K562 (cell line): ENCODE results near the gene HDAC10. TPM values are rescaled to one million over a fixed set of nuclear protein-coding genes. Genes with fewer than 3 reads are reported as not detected.
A peak's percentile ranks its signal among the peaks of the same experiment; 100 is the strongest.

ENCODE experiments used
- ARID1B ChIP-seq: fragments of 450-650 bp; IDR thresholded peaks from 2 replicates; pipeline ENCODE4 v1.6.1; 2016; ENCODE audit warnings: antibody characterized with exemption, mild to moderate bottlenecking, inconsistent platforms
- ARID4B ChIP-seq: sonication (generic); formaldehyde crosslinking; IDR thresholded peaks from 2 replicates; pipeline ENCODE4 v1.8.0; 2022; ENCODE audit warnings: mild to moderate bottlenecking, missing genetic modification reagents
- BHLHE40 ChIP-seq: IDR thresholded peaks from 2 replicates; pipeline ENCODE4 v1.6.1; 2011; ENCODE audit warnings: low read length, improper control_type of control experiment
- CBX1 ChIP-seq: sonication (generic); IDR thresholded peaks from 2 replicates; pipeline ENCODE4 v1.6.1; 2016; ENCODE audit warnings: antibody characterized with exemption, low read depth, mild to moderate bottlenecking
- CEBPZ ChIP-seq: fragments of 150-350 bp; IDR thresholded peaks from 2 replicates; pipeline ENCODE4 v1.6.1; 2014; ENCODE audit warnings: low read depth, mild to moderate bottlenecking, low read length, borderline replicate concordance
- CTCF ChIP-seq, 3 experiments: IDR thresholded peaks in 2 of 3; conservative IDR thresholded peaks in 1 of 3; 2 replicates each; pipeline ENCODE4 v1.5.1; 2011 to 2012; ENCODE audit warnings: low read length in 3 of 3, mild to moderate bottlenecking in 3 of 3, control low read depth in 2 of 3, improper control_type of control experiment in 1 of 3, inconsistent platforms in 1 of 3, low read depth in 1 of 3, mixed read lengths in 1 of 3, moderate library complexity in 1 of 3; ENCODE audit not compliant: insufficient read depth in 2 of 3
- E2F4 ChIP-seq: sonication (generic); formaldehyde crosslinking; IDR thresholded peaks from 2 replicates; pipeline ENCODE4 v1.8.0; 2022; ENCODE audit warnings: mild to moderate bottlenecking, low read depth, missing genetic modification reagents
- FOXA3 ChIP-seq, 2 experiments: fragments of 450-650 bp in 1 of 2; sonication (generic) in 1 of 2; formaldehyde crosslinking; IDR thresholded peaks in 1 of 2; conservative IDR thresholded peaks in 1 of 2; 2 replicates each; pipeline versions ENCODE4 v1.4.0 to v1.8.0; 2020 to 2022; ENCODE audit warnings: mild to moderate bottlenecking in 2 of 2, missing genetic modification reagents in 1 of 2
- MNT ChIP-seq, 2 experiments: fragments of 450-650 bp; conservative IDR thresholded peaks; 2 replicates each; pipeline ENCODE4 v1.6.1; 2017; ENCODE audit warnings: mild to moderate bottlenecking in 2 of 2, moderate library complexity in 2 of 2
- RBBP5 ChIP-seq: fragments of 200-600 bp; sonication (generic); IDR thresholded peaks from 2 replicates; pipeline ENCODE4 v1.6.1; 2012; ENCODE audit warnings: borderline replicate concordance, mild to moderate bottlenecking, low read length, control low read depth, inconsistent platforms; ENCODE audit not compliant: insufficient read depth, poor library complexity, severe bottlenecking
- SAFB ChIP-seq: fragments of 200-400 bp; formaldehyde crosslinking; IDR thresholded peaks from 2 replicates; pipeline ENCODE4 v1.6.1; 2017; ENCODE audit warnings: low read depth, low read length, borderline replicate concordance
- THRAP3 ChIP-seq: fragments of 450-650 bp; IDR thresholded peaks from 2 replicates; pipeline ENCODE4 v1.6.1; 2016; ENCODE audit warnings: mild to moderate bottlenecking, inconsistent platforms, borderline replicate concordance
- polyA plus RNA-seq, 8 experiments: library from polyadenylated mRNA; depleted of rRNA in 4 of 8; stranded (reverse) in 5 of 8; unstranded in 3 of 8; fragments of >200 nt; fragmentation: Nextera tagmentation in 2 of 8; fragmentation: Illumina TruSeq in 1 of 8; extraction: Ambion mirVana in 2 of 8; extraction: Trizol in 1 of 8; gene quantifications; 2 replicates each; pipeline versions ENCODE4 v1.2.1 to v1.2.3, GENCODE V29; 2011 to 2014; ENCODE audit warnings: inconsistent platforms in 1 of 8, missing spikeins in 1 of 8
- total RNA-seq, 7 experiments: library from RNA; depleted of rRNA in 6 of 7; stranded (reverse); fragments of >200 nt in 6 of 7; fragmentation: Illumina TruSeq in 2 of 7; extraction: Trizol in 2 of 7; gene quantifications; 2 replicates each; pipeline versions ENCODE4 v1.2.1 to v1.2.3, GENCODE V29; 2011 to 2021; ENCODE audit warnings: low replicate concordance in 1 of 7

The HDAC10 gene
- total and polyA plus RNA-seq, 9 of the 15 experiments (the other 6 are each of a cell fraction or from before 2014, with no cell fraction given): 0.10 to 44.2 (median 6.5) TPM

- TF ChIP-seq SAFB (peak; percentile 78), CBX1 (peak; percentile 45; the same call in 1 of the 2 replicates), BHLHE40 (0 out of 2 replicates have a peak, but pooled peaks have one; percentile 6), ARID4B (peak; percentile 79; the same call in 1 of the 2 replicates), RBBP5 (peak; percentile 91), CEBPZ (no peak), CTCF (IDR thresholded peaks at IDR 0.05 in 2 of 3, conservative IDR thresholded peaks at IDR 0.05 in 1 of 3; ENCODE audit: insufficient read depth in 2 of 3, low read depth in 1 of 3, low read length in 3 of 3) (peak in 1 of 3 experiments; percentile 43; a peak in 1 of 6 replicates), MNT (conservative IDR thresholded peaks at IDR 0.05) (peak; percentile 92 to 96), THRAP3 (no peak), FOXA3 (CRISPR knock-in tag; conservative IDR thresholded peaks at IDR 0.05 in 1 of 2, IDR thresholded peaks at IDR 0.05 in 1 of 2) (peak; percentile 34 to 52; a peak in 3 of 4 replicates), E2F4 (CRISPR knock-in tag) (no peak), ARID1B (0 out of 2 replicates have a peak, but pooled peaks have one; percentile 14)
Measured at GRCh38 chr22:50244420-50245213, 6.4 kb downstream of the HDAC10 start, which contains the start of gene TUBGCP6 (continued).
